Brain microvascular endothelial cell (primary cell): ENCODE measurements around the gene BARHL2.

ENCODE experiments used
- DNase-seq: peaks from one replicate; pipeline ENCODE4 v3.0.0-alpha.2; 2020
- H3K27ac ChIP-seq: fragments of 250-450 bp; sonication (Bioruptor Pico); 2 replicates; pipeline ENCODE4 v1.5.1; 2020; ENCODE audit warnings: mild to moderate bottlenecking, moderate library complexity
- H3K27me3 ChIP-seq: fragments of 250-450 bp; sonication (Bioruptor Pico); replicated peaks from 2 replicates; pipeline ENCODE4 v1.5.1; 2020; ENCODE audit warnings: mild to moderate bottlenecking
- H3K36me3 ChIP-seq: fragments of 250-450 bp; sonication (Bioruptor Pico); replicated peaks from 2 replicates; pipeline ENCODE4 v1.5.1; 2020; ENCODE audit warnings: mild to moderate bottlenecking
- H3K4me3 ChIP-seq: 2 replicates; pipeline ENCODE4 v1.5.1; 2011; ENCODE audit warnings: low read depth, mild to moderate bottlenecking, control low read depth, low read length, moderate library complexity
- in situ Hi-C: cut with HindIII; loops from 2 replicates; pipeline ENCODE4 v1.10.0; 2017; ENCODE audit warnings: low sequenced_read_pairs, low pct_ligation_motif_present
- TF ChIP-seq, protein P1 (sequence below): IDR thresholded peaks from 2 replicates; pipeline ENCODE4 v1.5.1; 2011; ENCODE audit warnings: low read depth, mild to moderate bottlenecking, moderate library complexity, low read length, control low read depth, inconsistent platforms; ENCODE audit errors: missing control alignments

Gene BARHL2

GRCh38 chr1:90706437-90707362 is 10.4 kb downstream of the BARHL2 start:
- in situ Hi-C loops: no loop called here
- H3K27me3 ChIP-seq: peaks cover 64% of the 10 kb centered on the region
- H3K36me3 ChIP-seq: no peaks in the 10 kb centered on the region
- TF ChIP-seq, protein P1, sequence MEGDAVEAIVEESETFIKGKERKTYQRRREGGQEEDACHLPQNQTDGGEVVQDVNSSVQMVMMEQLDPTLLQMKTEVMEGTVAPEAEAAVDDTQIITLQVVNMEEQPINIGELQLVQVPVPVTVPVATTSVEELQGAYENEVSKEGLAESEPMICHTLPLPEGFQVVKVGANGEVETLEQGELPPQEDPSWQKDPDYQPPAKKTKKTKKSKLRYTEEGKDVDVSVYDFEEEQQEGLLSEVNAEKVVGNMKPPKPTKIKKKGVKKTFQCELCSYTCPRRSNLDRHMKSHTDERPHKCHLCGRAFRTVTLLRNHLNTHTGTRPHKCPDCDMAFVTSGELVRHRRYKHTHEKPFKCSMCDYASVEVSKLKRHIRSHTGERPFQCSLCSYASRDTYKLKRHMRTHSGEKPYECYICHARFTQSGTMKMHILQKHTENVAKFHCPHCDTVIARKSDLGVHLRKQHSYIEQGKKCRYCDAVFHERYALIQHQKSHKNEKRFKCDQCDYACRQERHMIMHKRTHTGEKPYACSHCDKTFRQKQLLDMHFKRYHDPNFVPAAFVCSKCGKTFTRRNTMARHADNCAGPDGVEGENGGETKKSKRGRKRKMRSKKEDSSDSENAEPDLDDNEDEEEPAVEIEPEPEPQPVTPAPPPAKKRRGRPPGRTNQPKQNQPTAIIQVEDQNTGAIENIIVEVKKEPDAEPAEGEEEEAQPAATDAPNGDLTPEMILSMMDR: no peak
- H3K4me3 ChIP-seq: no peak overlapping the region
- DNase-seq: no peak
- H3K27ac ChIP-seq: no peak overlapping the region

DNA sequence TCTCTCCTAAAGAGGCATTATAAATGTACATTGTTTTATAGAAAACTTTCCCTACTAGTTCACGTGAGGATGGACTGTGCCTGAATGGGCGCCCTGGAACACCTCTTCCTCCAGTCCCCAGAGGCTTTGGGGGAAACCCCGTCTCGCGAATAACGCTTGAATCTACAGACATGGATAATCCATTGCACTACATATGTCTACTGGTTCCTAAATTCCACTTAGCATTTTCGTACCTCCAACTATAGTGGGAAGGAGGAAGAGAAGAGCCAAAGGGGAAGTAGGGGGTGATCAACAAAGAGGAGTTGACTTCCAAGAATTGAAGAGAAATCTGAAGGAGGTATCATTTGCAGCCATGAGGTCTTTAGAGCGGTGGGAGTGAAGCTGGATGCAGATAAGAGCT is 11.1 kb downstream of the BARHL2 start:
- Histone ChIP-seq H3K4me3 (no peak overlapping the region), H3K27me3 (peaks cover 58% of the 10 kb centered on the region), H3K27ac (no peak overlapping the region), H3K36me3 (no peaks in the 10 kb centered on the region)
- in situ Hi-C loops: no loop called here
- TF ChIP-seq, protein P1: no peak
- DNase-seq: no peak

- H3K27ac ChIP-seq: no peak overlapping the region
- in situ Hi-C loops: no loop called here
- H3K27me3 ChIP-seq: peaks cover 47% of the 10 kb centered on the region
- H3K36me3 ChIP-seq: no peaks in the 10 kb centered on the region
- H3K4me3 ChIP-seq: no peak overlapping the region
- TF ChIP-seq, protein P1: no peak
- no peak for DNase-seq
Measured at GRCh38 chr1:90704817-90705216, 12.3 kb downstream of the BARHL2 start.

DNA sequence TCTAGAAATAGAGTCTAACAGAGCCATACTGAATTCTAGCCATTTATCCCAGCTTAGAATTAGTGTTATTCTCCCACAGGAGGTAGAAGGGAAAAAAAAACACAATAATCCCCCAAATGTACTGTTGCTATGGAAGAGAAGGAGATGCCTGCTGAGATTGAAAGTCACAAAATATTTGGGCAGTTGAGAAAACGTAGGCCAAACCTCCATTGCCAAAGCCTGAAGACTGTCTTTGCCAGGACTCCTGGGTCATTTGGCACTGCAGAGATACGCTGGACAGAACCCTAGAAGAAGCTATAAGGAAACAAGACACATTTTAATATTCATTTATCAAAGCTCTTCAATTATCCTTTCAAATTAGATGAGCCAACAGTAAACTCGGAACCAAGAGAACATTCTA is 22.3 kb downstream of the BARHL2 start:
- TF ChIP-seq, protein P1: no peak
- no peaks in the 10 kb centered on the region for H3K36me3 ChIP-seq
- no peaks in the 10 kb centered on the region for H3K27me3 ChIP-seq
- DNase-seq: no peak
- in situ Hi-C loops: no loop called here
- no peak overlapping the region for H3K27ac ChIP-seq
- H3K4me3 ChIP-seq: no peak overlapping the region

GRCh38 chr1:90687747-90688146 is 29.4 kb downstream of the BARHL2 start:
- no peak for DNase-seq
- in situ Hi-C loops: no loop called here
- no peak overlapping the region for H3K4me3 ChIP-seq
- H3K27me3 ChIP-seq: no peaks in the 10 kb centered on the region
- TF ChIP-seq, protein P1: no peak
- H3K36me3 ChIP-seq: no peaks in the 10 kb centered on the region
- no peak overlapping the region for H3K27ac ChIP-seq
